Retinal pigment epithelial cell (primary cell): ENCODE measurements around the gene PSME4.
"Not testable (repeated sequence)": the region's sequence is repeated elsewhere in the genome, so short reads cannot be mapped to it uniquely, and the experiment has no call there.

Experiments used
- DNase-seq: peaks from one replicate; pipeline ENCODE4 v3.0.0-alpha.2; 2010; ENCODE audit warnings: low read depth
- H3K4me3 ChIP-seq: 2 replicates; pipeline ENCODE4 v1.5.1; 2011; ENCODE audit warnings: mild to moderate bottlenecking, low read length, control low read depth, moderate library complexity
- CTCF ChIP-seq: conservative IDR thresholded peaks from 2 replicates; pipeline ENCODE4 v1.5.1; 2011; ENCODE audit warnings: low read depth, low read length, control low read depth, inconsistent platforms

The PSME4 gene

GRCh38 chr2:53842891-53843290 lies 127.9 kb downstream of the PSME4 start:
- TF ChIP-seq CTCF, result no peak
- no peak overlapping the region for H3K4me3 ChIP-seq
- DNase-seq, result no peak

GRCh38 chr2:53841651-53842050 lies 129.1 kb downstream of the PSME4 start:
- not testable (repeated sequence) for H3K4me3 ChIP-seq, DNase-seq

GRCh38 chr2:53840580-53840979 lies 130.2 kb downstream of the PSME4 start:
- no peak overlapping the region for H3K4me3 ChIP-seq
- TF ChIP-seq CTCF, result no peak
- no peak for DNase-seq

GRCh38 chr2:53829980-53830290 lies 140.9 kb downstream of the PSME4 start:
- not testable (repeated sequence) for H3K4me3 ChIP-seq, DNase-seq

- no peak overlapping the region for H3K4me3 ChIP-seq
- no peak for TF ChIP-seq CTCF
- no peak for DNase-seq
Measured at GRCh38 chr2:53829273-53829979, 141.4 kb downstream of the PSME4 start.

- no peak overlapping the region for H3K4me3 ChIP-seq
- no peak for DNase-seq
- TF ChIP-seq CTCF, result no peak
Measured at GRCh38 chr2:53828331-53828730, 142.5 kb downstream of the PSME4 start.

GRCh38 chr2:53827398-53828175 lies 143.2 kb downstream of the PSME4 start:
- DNase-seq, result no peak
- no peak for TF ChIP-seq CTCF
- H3K4me3 ChIP-seq, result no peak overlapping the region
